ENCODE results near the gene MYO18A.

The MYO18A gene

GRCh38 chr17:29196769-29197515, 16.7 kb upstream of the MYO18A start:
- Histone ChIP-seq H3K27ac (no peak overlapping the region), H3K27me3 (replicated peaks) (no peaks in the 10 kb centered on the region), H3K4me3 (ENCODE audit: low read depth, low read length) (no peak overlapping the region), H3K36me3 (replicated peaks) (no peaks in the 10 kb centered on the region)
- no peak for TF ChIP-seq CTCF (IDR thresholded peaks at IDR 0.05; ENCODE audit: low read depth, low read length, missing control alignments)
- DNase-seq: no peak
- in situ Hi-C loops (cut with HindIII; ENCODE audit: low pct_ligation_motif_present, low sequenced_read_pairs): no loop called here

- no peaks in the 10 kb centered on the region for H3K27me3 ChIP-seq (replicated peaks)
- TF ChIP-seq CTCF (IDR thresholded peaks at IDR 0.05; ENCODE audit: low read depth, low read length, missing control alignments): no peak
- in situ Hi-C loops (cut with HindIII; ENCODE audit: low pct_ligation_motif_present, low sequenced_read_pairs): no loop called here
- H3K27ac ChIP-seq: no peak overlapping the region
- H3K4me3 ChIP-seq (ENCODE audit: low read depth, low read length): no peak overlapping the region
- no peak for DNase-seq
- no peaks in the 10 kb centered on the region for H3K36me3 ChIP-seq (replicated peaks)
Measured at GRCh38 chr17:29195465-29196081, 15.4 kb upstream of the MYO18A start.

- Histone ChIP-seq H3K4me3 (ENCODE audit: low read depth, low read length) (no peak overlapping the region), H3K27me3 (replicated peaks) (no peaks in the 10 kb centered on the region), H3K27ac (no peak overlapping the region), H3K36me3 (replicated peaks) (no peaks in the 10 kb centered on the region)
- in situ Hi-C loops (cut with HindIII; ENCODE audit: low pct_ligation_motif_present, low sequenced_read_pairs): no loop called here
- no peak for DNase-seq
- TF ChIP-seq CTCF (IDR thresholded peaks at IDR 0.05; ENCODE audit: low read depth, low read length, missing control alignments): no peak
Measured at GRCh38 chr17:29194669-29195068, 14.5 kb upstream of the MYO18A start.

- no peaks in the 10 kb centered on the region for H3K27me3 ChIP-seq (replicated peaks)
- no peak overlapping the region for H3K27ac ChIP-seq
- in situ Hi-C loops (cut with HindIII; ENCODE audit: low pct_ligation_motif_present, low sequenced_read_pairs): no loop called here
- TF ChIP-seq CTCF (IDR thresholded peaks at IDR 0.05; ENCODE audit: low read depth, low read length, missing control alignments): no peak
- H3K36me3 ChIP-seq (replicated peaks): no peaks in the 10 kb centered on the region
- no peak overlapping the region for H3K4me3 ChIP-seq (ENCODE audit: low read depth, low read length)
- no peak for DNase-seq
Measured at GRCh38 chr17:29193146-29193545, 12.9 kb upstream of the MYO18A start.

GRCh38 chr17:29190592-29191207, 10.5 kb upstream of the MYO18A start:
- Histone ChIP-seq H3K27ac (no peak overlapping the region), H3K36me3 (replicated peaks) (no peaks in the 10 kb centered on the region), H3K4me3 (ENCODE audit: low read depth, low read length) (no peak overlapping the region), H3K27me3 (replicated peaks) (no peaks in the 10 kb centered on the region)
- no peak for DNase-seq
- TF ChIP-seq CTCF (IDR thresholded peaks at IDR 0.05; ENCODE audit: low read depth, low read length, missing control alignments): no peak
- in situ Hi-C loops (cut with HindIII; ENCODE audit: low pct_ligation_motif_present, low sequenced_read_pairs): no loop called here
